Omental fat pad (tissue), 4 donors: ENCODE measurements around the gene MARS1. TPM values are rescaled to one million over a fixed set of nuclear protein-coding genes. Genes with fewer than 3 reads are reported as not detected.

Experiments used
- ATAC-seq: fragments of 150-250 bp; one replicate; pipeline ENCODE4 v1.9.1; 2016; ENCODE audit warnings: mild to moderate bottlenecking, moderate library complexity; ENCODE audit not compliant: low FRiP score
- DNase-seq: peaks from one replicate; pipeline ENCODE4 v3.0.0-alpha.2; 2019; ENCODE audit warnings: low spot score
- total RNA-seq, 4 donors: library from RNA; depleted of rRNA; stranded (reverse); fragments of >200 nt; gene quantifications; one replicate each; pipeline ENCODE4 v1.1.0, GENCODE V29; 2016
- TF ChIP-seq, protein P1 (sequence below), 3 donors: fragments of 450-650 bp; IDR thresholded peaks; one replicate each; pipeline ENCODE4 v1.5.1; 2016 to 2017; ENCODE audit warnings: antibody characterized with exemption in 3 of 3, mild to moderate bottlenecking in 3 of 3, moderate library complexity in 2 of 3

MARS1 gene
- total RNA-seq, 4 donors from 2014 or later = 53.5 to 108 (median 58.4) TPM

- DNase-seq = no peak
- TF ChIP-seq, protein P1, sequence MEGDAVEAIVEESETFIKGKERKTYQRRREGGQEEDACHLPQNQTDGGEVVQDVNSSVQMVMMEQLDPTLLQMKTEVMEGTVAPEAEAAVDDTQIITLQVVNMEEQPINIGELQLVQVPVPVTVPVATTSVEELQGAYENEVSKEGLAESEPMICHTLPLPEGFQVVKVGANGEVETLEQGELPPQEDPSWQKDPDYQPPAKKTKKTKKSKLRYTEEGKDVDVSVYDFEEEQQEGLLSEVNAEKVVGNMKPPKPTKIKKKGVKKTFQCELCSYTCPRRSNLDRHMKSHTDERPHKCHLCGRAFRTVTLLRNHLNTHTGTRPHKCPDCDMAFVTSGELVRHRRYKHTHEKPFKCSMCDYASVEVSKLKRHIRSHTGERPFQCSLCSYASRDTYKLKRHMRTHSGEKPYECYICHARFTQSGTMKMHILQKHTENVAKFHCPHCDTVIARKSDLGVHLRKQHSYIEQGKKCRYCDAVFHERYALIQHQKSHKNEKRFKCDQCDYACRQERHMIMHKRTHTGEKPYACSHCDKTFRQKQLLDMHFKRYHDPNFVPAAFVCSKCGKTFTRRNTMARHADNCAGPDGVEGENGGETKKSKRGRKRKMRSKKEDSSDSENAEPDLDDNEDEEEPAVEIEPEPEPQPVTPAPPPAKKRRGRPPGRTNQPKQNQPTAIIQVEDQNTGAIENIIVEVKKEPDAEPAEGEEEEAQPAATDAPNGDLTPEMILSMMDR (IDR thresholded peaks at IDR 0.05) = no peak
- peak; percentile 18 for ATAC-seq
Observed at GRCh38 chr12:57461917-57462250, 26.0 kb upstream of the MARS1 start.

DNA sequence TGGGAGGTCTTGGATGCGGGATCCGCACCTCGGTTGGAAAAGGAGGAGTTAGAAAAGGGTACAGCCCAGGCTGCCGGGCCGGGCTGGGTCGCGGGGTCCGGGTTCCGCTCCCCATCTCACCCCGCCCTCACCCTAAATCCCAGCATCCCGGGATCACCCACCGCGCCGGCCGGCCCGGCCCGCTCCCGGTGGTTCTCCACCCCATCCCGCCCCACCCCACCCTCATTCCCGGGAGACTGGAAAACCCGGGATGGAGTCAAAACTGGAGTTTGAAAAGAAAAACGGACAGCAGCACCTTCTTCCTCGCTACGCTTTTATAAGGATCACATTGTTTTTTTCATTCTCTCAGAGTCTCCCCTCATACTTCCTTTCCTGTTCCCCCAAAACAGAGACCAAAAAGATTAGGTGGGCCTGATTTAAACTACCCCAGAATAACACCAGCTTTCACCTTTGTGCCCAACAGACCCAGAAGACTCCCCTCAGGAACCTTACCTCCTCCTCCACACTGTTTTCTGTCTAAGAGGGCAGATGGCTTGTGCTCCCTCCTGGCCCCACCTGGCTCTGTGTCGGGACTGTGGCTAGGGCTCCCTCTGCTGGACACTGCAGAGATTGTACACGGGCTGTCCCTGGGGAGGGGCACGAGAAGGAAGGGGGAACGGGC is 25.5 kb upstream of the MARS1 start:
- peak; percentile 78 for ATAC-seq
- TF ChIP-seq, protein P1 (IDR thresholded peaks at IDR 0.05) = peak in 2 of 3 donors; percentile 49 to 81
- peak; percentile 66 for DNase-seq

DNA sequence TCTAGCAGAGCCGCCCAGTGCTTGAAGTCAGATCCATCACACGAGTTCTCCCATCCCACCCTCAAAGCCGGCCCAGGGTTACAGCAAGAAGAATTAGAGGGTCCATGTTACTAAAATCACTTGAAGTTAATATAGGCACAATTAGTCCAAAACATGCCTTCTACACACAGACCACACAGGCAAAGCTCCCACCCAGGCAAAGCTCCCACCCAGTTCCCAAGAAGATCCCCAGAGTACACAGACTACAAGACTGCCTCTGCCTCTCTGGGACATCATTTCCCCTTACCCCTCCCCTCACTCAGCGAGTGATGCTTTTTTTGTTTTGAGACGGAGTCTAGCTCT is 25.0 kb upstream of the MARS1 start:
- DNase-seq = no peak
- ATAC-seq = no peak
- TF ChIP-seq, protein P1 (IDR thresholded peaks at IDR 0.05) = no peak

DNA sequence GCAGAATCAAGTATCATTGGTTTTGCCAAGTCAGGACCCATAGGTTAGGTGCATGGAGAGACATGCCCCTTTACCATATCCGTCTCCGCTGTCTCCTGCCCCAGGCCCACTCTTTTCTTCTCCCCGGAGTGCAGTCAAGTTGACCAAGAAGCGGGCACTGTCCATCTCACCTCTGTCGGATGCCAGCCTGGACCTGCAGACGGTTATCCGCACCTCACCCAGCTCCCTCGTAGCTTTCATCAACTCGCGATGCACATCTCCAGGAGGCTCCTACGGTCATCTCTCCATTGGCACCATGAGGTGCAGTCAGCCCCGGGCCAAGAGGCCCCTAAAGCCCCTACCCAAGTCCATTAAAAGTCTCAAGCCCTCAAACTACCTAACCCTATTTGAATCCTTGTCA is 23.3 kb upstream of the MARS1 start:
- no peak for ATAC-seq
- TF ChIP-seq, protein P1 (IDR thresholded peaks at IDR 0.05) = no peak
- no peak for DNase-seq

DNA sequence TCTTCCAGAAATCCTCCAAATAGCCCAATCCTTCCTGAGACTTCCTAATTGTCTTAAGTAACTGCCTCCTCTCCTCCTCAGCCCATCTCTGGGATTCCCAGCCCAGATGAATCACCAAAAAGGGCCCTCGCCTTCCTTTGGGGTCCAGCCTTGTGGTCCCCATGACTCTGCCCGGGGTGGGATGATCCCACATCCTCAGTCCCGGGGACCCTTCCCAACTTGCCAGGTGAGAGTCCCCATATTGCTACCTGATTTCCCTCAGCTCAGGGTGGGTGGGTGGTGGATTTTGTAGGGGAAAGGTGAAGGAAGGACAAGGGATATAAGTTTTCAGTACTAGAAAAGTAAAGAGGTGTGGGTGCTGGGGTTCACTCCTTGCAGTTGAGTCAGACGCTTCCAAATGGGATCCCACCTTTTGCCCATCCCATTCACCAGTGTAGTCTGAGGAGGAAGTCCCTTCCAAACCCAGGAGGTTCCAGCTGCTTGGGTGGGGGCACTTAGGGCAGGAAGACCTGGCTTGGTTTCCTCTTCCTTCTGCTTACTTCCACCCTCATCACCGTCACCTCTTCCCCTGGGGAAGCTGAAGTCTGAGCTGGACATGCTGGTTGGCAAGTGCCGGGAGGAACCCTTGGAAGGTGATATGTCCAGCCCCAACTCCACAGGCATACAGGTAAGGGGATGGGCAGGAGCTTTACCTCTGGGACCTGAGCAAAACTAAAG is 22.7 kb upstream of the MARS1 start:
- ATAC-seq (no peak), DNase-seq (no peak)
- TF ChIP-seq, protein P1 (IDR thresholded peaks at IDR 0.05) = no peak

DNA sequence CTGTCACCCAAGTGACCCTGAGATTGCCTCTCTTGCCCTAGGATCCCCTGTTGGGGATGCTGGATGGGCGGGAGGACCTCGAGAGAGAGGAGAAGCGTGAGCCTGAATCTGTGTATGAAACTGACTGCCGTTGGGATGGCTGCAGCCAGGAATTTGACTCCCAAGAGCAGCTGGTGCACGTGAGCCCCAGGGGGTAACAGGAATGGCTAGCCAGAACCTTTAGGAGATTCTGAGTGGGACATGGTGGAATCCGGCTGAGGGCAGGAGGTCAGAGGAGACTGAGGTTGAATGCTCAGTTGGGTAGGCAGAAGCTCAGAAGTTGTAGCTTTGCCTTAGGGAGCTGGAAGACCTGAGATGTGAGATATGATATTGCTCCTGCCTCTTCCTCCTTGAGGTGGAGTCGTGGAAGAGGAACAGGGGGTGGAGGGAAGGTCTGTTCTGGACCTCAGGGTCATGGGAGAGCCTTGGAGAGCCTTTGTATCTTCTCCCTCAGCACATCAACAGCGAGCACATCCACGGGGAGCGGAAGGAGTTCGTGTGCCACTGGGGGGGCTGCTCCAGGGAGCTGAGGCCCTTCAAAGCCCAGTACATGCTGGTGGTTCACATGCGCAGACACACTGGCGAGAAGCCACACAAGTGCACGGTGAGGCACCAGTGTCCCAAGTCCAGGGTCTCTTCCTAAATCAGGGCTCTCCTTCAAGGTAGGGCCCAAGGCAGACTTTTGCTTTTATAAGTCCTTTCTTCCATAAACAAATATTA is 21.9 kb upstream of the MARS1 start:
- ATAC-seq (no peak), DNase-seq (no peak)
- TF ChIP-seq, protein P1 (IDR thresholded peaks at IDR 0.05) = no peak
